NCI-H146 treated with DMSO at 0.1 percent for 48 hours (cell line): ENCODE results near the gene ATP1A1.

Experiments
- DNase-seq: peaks from one replicate; lab custom pipeline; 2025; ENCODE audit not compliant: unreplicated experiment; lab: John Stamatoyannopoulos, UW

The ATP1A1 gene

DNA sequence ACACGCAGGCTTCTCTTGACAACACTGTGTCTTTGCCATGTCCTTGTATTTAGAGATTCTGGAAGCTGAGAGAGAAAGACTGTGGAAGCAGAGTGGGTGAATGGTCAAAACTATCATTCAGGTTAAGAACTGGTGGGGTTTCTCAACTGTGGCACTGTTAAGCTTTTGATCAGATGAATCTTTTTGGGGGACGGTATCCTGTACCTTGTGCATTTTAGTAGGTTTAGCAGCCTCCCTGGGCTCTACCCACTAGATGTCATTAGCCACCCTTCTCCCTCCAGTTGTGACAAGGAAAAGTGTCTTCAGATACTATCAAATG lies 39.4 kb downstream of the ATP1A1 start:
- DNase-seq = no peak

DNA sequence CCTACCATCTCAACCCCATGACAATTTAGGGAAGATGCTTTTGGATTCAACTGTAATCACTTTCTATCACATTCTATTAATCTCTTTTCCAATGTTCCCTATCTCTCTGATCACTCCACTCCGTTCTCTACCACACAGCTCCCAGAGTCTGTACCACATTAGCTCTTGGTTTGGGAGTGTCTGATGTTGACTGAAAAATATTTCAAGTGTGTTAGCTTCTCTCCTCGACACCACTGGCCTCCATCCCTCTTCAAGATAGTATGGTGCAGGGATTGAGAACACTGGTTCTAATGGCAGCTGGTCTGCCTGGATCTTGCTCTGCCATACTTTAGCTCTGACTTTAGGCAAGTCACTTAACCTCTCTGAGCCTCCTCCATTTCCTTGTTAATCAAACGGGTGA lies 39.9 kb downstream of the ATP1A1 start:
- no peak for DNase-seq

DNA sequence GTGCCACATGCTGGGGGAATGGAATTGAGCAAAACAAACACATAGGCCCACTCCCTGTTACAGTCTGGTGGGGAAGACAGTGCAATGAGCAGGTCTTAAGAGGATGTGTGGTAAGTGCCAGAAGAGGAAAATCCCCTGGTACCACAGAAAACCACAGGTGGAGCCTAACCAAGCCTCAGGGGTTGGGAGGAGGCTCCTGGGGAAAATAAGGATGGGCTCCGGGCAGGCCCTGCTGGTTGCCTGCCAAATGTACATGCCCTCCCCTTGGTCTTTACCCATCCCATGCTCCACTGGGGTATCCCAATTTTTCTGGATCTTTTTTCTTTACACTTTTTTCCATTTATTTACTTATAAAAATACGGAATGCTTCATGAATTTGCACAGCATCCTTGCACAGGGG lies 40.4 kb downstream of the ATP1A1 start:
- no peak for DNase-seq

DNA sequence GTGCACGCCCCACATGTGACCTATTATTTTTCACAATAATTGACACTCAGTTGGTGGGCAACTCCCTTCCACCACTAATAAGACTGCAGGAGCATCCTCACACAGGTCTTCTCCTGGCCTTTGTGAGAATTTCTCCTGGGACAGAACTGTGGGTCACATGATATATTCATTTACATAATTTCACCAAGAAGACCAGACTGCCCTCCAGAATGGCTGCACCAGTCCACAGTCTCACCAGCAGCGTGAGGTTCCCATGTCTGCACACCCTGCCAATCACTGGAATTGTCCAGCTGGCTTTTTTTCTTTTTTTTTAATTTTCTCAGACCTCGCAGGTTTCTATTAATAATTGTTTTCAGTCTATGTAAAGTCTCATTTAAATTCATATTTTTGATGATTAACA lies 41.3 kb downstream of the ATP1A1 start:
- no peak for DNase-seq

DNA sequence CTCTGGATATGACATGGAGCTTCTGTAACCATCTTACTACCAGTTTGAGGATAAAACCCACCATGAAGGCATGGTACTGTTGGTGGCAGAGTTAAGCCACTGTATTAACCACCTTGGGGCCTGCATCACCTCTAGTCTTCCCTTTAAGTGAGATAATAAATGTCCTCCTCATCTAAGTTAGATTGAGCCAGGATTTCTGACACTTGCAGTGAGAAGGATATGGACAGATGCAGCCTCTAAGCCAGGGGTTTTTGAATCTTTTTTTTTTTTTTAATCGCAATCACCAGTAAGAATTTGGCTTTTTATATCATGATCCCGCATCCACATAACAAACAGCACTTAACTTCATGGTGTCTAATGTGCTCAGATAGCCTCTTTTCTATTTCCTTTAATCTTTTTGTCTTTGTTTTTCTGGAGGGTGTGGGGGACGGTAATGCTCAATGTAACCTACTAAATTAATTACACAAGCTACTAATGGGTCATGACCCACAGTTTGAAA lies 42.2 kb downstream of the ATP1A1 start:
- DNase-seq = no peak

DNA sequence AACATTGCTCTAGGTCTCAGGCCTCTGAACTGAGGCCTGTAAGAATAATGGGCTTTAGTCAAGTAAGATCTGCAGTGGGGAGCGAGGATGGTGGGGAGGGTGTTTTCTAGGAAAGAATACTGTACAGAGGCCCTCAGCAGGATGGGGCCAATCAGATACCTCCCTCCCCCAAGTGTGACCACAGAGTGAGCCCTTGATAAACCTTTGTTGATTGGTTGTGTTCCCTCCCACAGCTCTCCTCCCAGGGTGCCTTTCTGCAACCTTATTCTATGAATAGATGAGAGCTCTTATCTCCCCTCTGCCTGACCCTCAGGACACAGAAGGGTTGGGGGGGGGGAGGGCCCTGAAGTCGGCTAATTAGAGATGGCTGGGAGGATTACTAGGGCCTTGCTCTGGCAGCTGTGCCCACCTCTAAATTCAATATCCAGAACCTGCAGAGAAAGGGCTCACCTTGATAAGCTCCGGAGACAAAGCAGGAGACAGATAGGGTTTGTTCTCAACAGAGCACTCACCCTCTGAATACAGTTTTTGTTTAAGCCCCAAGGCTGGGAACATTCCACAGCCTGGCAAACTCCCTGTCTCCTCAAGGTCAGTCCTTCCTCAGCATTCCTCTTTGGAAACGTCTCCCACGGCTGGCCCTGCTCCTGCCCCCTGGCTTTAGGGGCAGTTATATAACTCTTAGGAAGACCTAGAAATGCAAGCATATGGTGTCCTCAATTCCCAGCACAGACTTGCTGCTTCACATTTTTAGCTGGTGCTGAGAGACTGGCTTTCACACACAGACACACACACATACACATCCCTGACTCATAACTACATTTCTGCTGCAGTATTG lies 42.9 kb downstream of the ATP1A1 start:
- DNase-seq = no peak

DNA sequence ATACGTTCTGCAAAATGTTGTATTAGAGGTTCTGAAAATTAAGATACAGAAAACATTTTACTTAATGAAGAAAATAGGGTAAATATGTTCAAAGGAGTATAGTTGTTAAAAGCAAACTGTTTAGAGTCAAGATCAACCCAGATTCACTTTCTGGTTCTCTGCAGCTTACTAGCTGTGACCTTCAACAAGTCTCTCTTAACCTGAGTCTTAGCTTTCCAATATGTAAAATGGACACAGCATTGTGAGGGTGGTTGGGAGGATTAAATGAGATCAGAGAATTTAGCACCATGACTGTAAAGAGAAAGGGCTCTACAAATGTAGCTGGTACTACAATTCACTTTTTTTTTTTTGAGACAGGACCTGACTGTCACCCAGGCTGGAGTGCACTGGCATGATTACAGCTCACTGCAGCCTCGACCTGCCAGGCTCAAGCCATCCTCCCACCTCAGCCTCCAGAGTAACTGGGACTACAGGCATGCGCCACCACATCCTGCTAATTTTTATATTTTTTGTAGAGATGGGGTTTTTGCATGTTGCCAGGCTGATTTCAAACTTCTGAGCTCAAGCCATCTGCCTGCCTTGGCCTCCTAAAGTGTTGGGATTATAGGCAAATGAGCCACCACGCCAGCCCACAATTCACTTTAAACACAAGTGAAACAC lies 43.9 kb downstream of the ATP1A1 start:
- no peak for DNase-seq

DNA sequence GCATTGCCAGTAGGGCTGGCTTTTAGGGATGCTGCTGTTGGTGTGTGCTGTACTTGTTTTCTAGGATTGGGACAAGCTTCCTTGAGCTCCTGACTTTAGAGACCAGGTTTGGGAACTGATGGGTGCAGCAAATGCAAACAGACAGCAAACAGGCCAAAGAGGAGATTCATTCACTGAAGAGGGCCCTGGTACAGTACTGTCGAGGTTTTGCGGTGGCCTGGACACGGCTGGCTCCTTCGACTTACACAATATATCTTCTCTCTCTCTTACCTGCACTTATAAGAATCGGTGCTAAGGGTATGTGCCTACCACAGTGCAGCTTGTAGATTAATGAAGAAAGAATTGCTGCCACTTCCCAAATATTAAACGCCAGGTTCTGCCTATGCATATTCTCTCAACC lies 44.6 kb downstream of the ATP1A1 start:
- DNase-seq = no peak

DNA sequence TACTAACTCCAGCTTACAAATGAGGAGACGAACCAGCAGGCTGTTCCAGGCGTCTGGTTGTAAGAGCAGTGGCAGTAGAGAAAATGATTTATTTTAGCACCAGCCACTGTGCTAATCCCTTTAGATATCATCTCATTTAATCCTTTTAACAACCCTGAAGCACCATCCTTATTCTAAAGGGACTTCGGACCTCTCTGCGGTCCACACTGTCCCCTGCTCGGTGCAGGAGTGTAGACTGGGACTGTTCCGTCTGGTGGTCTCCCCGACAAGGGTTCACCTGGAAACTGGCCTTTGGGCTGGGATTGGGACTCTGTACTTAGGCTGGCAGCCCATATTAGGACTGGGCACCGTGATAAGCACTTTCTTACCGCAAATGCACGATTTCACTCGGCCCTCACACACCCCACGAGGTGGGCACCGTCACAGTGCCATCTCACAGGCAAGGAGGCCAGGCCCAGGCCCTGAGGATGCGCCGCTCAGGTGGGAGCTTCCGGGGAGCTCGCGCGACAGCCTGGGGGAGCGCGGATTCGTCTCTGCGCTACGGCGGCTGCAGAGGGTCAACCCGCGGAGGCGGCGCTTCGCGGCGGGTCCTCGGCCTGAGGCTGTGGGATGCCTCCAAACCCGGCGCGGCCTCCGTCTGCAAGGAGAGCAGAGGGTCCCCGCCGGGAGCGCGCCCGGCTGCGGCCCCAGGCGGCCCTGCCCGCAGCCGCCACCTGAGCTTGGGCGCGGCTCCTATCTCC lies 45.2 kb downstream of the ATP1A1 start:
- DNase-seq = peak; percentile 48

DNA sequence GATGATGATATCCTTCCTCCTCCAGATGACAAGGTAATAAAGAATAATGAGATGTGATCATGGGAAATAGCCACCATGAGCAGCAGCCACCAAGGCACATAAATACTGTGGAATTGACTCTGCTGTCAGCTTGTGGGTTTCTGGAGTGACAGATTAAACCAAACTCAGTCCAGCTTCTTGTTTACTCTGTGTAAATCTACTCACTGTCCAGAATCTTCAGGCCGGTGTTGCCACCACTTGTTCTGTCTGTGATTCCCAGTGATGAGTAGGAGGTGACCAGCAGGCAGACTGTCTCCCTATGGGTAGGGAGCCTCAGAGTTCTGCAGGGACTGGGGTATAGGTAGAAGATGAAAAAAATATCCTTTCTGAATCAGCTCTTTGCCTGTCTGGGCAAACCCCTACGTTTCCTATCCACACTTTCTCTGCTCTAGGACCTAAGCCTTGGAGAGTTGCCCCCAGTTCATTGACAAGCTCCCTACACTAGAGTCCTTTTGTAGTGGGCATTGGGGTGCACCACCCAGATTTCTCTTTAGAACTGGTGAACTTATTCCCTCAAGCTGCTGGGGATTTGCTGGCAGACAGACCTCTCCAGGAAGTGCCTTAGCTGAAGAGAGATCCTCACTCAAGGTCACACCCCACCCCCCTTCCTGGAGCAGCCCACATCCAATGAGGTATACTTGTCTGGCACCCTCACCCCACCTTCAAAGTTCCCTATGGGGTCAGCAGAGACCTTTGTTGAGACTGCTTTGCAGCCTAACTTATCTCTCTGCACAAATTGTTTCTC lies 47.6 kb downstream of the ATP1A1 start:
- no peak for DNase-seq

DNA sequence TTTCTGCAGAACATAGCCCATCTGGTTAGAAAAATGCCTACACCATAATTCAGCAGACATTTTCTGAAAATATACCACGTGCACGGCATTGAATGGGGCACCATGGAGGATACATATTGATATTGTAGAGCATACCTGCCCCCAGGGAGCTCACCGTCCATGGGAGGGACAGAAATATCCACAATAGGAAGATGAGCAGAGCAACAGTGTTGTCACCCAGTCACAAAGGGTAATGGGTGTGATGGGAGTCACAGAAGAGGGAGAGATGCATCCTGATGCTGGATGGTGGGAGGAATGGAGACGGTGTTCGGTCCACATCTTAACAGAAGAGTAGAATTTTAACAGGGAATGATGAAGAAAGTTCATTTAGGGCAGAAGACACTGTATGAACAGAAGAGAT lies 51.4 kb downstream of the ATP1A1 start:
- no peak for DNase-seq

DNA sequence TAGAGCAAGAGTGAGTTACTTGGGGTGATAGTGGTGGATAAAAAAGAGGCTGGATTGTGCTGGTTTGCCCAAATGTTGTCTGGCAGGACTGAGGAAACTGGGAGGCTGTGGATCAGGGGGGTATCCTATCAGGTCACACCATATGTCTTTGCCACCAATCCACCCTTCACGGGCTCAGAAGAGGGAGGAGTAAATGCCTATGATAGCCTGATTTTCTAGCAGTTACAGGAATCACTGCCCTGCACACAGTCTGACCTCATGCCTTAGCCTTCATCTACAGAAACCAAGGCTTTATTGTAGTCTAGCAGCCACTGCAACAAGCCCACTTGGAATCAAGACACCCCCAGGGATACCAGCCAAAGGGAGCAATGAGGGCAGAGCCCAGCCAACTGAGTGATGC lies 51.8 kb downstream of the ATP1A1 start:
- DNase-seq = no peak

DNA sequence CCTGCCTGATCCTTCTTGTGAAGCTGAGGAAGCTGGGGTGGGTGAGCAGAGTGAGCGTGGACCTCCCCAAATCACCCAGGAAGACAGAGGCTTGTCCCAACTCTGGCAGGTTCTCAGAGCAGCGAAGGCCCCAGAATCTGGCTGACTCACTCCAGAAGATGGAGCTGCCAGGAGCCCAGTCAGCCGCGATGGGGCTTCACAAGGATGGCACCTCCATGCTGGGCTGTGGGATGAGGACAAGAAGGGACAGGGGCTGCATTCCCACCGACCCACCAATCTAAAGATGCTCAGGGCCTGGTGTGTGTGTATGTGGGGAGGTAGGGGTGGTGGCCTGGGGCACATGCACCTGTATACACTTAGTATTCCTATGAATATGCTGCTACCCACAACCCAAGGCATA lies 52.9 kb downstream of the ATP1A1 start:
- no peak for DNase-seq

DNA sequence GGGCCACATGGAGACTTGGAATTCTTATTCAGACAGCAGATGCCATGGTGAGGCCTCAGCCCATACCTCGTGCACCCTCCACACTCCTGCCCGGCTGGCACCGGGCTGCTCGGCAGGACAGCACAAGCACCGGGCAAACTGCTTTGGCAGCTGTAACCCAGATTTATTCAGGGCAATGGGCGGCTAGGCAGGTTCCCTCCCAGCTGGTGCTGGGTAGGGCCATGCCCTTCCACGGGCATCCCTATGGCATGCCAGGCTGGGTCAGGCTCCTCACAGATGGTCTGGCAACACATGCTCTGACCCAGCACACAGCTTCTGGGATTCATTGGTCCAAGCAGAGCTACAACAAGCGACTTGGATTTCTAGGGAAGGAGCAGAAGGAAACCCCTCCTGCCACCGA lies 53.4 kb downstream of the ATP1A1 start:
- DNase-seq = no peak

DNA sequence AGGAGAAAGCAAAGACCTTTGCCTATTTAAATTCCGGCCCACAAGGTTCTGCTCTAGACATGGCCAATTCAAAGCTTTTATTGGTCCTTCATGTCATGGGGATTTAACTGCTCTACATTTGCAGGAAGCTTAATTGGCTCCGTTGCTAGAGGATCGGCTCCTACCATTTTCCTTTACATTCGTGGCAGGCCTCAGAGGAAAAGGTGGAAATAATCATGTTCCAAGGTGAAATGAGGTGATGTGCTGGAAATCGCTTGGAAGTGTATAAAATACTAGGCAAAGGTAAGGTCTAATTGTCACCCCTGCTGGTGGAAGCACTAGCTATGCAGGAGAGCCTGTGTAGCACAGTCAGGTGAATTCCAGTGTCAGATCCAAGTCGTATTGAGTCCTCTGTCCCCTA lies 55.5 kb downstream of the ATP1A1 start:
- no peak for DNase-seq

DNA sequence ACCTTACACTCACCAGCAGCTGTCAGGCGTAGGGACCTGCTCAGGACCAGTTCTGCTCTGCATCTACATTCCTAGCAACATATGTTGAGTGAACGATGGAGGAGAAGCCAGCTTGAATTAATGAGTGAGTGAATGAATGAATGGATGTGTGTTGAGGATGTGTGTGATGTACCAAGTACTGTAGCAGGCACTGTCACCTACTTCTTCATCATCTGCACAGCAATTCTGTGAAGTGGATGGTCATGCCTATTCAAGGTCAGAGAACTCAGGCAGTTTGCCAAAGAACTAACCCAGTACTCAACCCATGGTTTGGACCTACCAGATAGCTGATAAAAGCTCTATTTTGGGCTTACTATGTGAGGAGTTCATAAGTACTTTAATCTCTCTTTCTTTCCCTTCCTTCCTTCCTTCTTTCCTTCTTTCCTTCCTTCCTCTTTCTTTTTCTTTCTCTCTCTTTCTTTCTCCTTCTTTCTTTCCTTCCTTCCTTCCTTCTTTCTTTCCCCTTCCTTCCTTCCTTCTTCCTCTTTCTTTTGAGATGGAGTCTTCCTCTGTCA lies 56.9 kb downstream of the ATP1A1 start:
- no peak for DNase-seq

DNA sequence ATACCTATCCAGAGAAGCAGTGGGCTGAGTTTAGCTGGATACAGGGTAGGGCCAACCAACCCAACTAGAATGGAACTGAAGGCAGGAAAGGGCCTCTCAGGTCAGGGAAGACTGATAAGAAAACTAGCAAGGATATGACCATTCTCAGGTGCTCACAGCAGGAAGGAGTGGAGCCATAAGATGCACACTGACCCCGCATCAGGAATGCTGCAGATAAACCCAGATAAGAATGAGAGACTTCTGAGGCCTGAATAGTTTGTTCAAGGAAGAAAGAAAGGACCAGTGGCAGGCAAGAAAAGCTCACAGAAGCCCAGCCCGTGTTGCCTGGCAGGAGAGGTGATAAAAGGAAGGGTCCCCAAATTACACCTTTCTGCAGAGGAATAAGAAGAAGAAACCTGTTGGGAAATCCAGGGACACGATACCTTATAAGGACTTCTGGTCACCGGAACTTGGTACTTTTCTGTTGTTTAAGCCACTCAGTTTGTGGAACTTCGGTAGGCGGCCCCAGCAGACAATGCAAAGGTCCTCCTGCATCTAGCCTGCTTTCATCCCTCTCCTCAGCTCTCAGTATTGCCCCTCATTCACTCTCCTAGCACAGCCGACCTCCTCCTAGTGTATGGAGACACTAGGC lies 58.9 kb downstream of the ATP1A1 start:
- DNase-seq = no peak

DNA sequence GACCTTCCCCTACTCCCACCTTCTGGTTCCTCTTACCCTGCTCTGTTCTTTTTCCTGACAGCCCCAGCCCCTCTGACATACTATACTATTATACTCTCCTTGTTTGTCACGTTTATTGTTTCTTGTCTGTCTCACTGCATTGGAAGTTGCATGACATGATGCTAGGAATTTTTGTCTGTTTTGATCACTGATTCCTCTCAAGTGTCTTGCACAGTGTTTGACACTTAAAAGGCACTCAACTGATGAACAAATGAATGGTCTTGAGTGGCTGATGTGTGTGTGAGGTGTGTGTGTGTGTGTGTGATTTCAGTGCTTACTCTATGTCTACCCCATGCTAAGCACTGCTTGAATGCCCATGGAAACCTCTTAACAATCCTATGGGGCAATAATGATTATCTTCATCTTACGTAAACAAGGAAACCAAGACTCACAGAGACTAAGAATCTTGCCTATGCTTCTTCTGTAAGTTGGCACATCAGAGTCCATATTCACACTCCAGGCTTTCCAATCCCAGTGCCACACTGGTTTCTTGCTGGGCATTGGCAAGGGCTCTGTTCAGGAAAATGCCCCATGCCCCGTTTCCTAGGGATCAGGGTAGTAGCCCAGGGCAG lies 59.7 kb downstream of the ATP1A1 start:
- no peak for DNase-seq

DNA sequence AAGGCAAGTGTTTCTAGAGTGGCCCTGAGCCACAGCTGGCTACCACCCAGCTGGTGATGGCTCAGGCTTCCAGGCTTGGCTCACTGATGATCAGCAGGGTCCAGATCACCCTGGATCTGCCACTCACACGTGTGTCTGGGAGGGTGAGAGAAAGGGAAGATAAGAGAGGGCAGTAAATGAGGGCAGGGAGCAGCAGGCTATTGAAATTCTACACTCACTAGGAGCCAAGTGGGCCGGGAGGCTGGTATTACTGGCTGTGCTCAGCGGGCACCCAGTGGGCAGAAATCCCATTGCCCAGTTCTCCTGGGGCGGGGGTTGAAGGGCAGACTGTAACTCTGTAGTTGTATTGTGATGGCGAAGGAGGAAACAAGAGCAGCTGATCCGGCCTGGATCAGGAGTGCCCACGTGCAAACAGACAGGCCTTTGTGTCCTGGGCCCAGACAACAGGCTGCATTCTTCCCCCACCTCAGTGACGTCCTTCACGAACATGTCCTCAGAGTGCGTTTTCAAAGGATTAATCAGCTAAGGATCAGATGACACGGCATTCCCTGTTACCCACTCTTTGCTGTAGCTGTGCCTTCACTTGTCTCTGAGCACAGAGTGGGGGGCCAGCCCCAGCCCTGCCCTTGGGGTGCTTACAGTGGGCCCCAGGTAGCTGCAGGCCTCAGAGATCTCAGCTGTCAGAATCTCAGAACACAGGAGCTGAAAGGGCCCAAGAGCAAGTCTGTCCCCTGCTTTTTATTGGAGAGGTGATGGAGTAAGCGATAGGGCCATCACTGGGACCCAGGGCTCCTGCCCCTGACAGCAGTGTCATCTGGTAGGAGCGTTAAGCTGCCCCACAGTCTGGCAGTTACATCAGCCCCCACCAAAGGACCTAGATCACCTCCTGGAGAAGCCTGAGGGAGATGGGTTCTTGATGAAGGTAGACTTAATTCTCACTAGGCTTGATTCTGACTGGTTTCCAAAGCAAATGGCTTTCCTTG lies 60.5 kb downstream of the ATP1A1 start:
- DNase-seq = no peak
